H1 (cell line): ENCODE data around the gene DHRS9. TPM values are rescaled to one million over a fixed set of nuclear protein-coding genes. Genes with fewer than 3 reads are reported as not detected.

Source experiments
- CTCF ChIA-PET: fragments of 300-600 bp; sonication (Branson Sonifier 250); formaldehyde crosslinking; loops from one replicate; lab custom pipeline; 2021; ENCODE audit not compliant: partially characterized antibody; lab: Charles Lee
- POLR2A ChIA-PET: fragments of 300-600 bp; sonication (Branson Sonifier 250); formaldehyde crosslinking; loops from one replicate; lab custom pipeline; 2021; ENCODE audit warnings: inconsistent platforms; ENCODE audit not compliant: partially characterized antibody; lab: Charles Lee
- DNase-seq, 2 experiments: peaks; one replicate each; pipeline versions ENCODE4 v3.0.0 to v3.0.0-alpha.2; 2010 to 2022; ENCODE audit warnings: low spot score in 2 of 2, low read depth in 1 of 2, mixed read lengths in 1 of 2
- FAIRE-seq: peaks from 2 replicates; lab custom pipeline; 2011; peaks lifted over from hg19 to GRCh38; lab: Jason Lieb, UNC
- H2AFZ ChIP-seq: 2 replicates; pipeline ENCODE4 v1.8.1; 2012; ENCODE audit warnings: low read length, inconsistent platforms
- H2AK5ac ChIP-seq: 2 replicates; pipeline ENCODE4 v1.6.1; 2013; ENCODE audit warnings: low read depth, low read length
- H2BK120ac ChIP-seq: replicated peaks from 2 replicates; pipeline ENCODE3; 2013; ENCODE audit warnings: low read depth, low read length, inconsistent platforms
- H2BK12ac ChIP-seq: 2 replicates; pipeline ENCODE4 v1.6.1; 2013; ENCODE audit warnings: low read depth, low read length
- H2BK15ac ChIP-seq: 2 replicates; pipeline ENCODE4 v1.6.1; 2013; ENCODE audit warnings: low read length
- H2BK20ac ChIP-seq: 2 replicates; pipeline ENCODE4 v1.6.1; 2013; ENCODE audit warnings: low read length
- H2BK5ac ChIP-seq: 2 replicates; pipeline ENCODE4 v1.6.1; 2013; ENCODE audit warnings: low read depth, low read length
- H3K14ac ChIP-seq: 2 replicates; pipeline ENCODE4 v1.6.1; 2013; ENCODE audit warnings: inconsistent platforms; ENCODE audit not compliant: insufficient read length
- H3K18ac ChIP-seq: 2 replicates; pipeline ENCODE4 v1.6.1; 2013; ENCODE audit warnings: low read length; ENCODE audit errors: extremely low read depth
- H3K23ac ChIP-seq: 2 replicates; pipeline ENCODE4 v1.6.1; 2013; ENCODE audit warnings: inconsistent platforms; ENCODE audit not compliant: insufficient read length
- H3K23me2 ChIP-seq: 2 replicates; pipeline ENCODE4 v1.6.1; 2013; ENCODE audit warnings: low read depth, low read length
- H3K27ac ChIP-seq: 2 replicates; pipeline ENCODE4 v1.6.1; 2011; ENCODE audit warnings: low read depth, low read length, inconsistent platforms
- H3K27me3 ChIP-seq, 4 experiments: replicated peaks in 1 of 4; 1 replicate in 1 of 4; 2 replicates in 3 of 4; pipeline versions ENCODE4 v1.6.1 to v1.8.1; 2011 to 2013; ENCODE audit warnings: low read length in 3 of 4, mild to moderate bottlenecking in 3 of 4, inconsistent platforms in 2 of 4, mixed read lengths in 2 of 4, moderate library complexity in 1 of 4; ENCODE audit not compliant: control insufficient read depth in 3 of 4, insufficient read depth in 3 of 4; ENCODE audit errors: extremely low read depth in 1 of 4
- H3K36me3 ChIP-seq, 4 experiments: 2 replicates each; pipeline versions ENCODE4 v1.6.1 to v1.8.1; 2011 to 2013; ENCODE audit warnings: mild to moderate bottlenecking in 4 of 4, low read length in 3 of 4, moderate library complexity in 2 of 4, control low read depth in 1 of 4, inconsistent platforms in 1 of 4; ENCODE audit not compliant: insufficient read depth in 4 of 4, control insufficient read depth in 2 of 4
- H3K4ac ChIP-seq: replicated peaks from 2 replicates; pipeline ENCODE3; 2013; ENCODE audit warnings: low read length, low read depth, mixed read lengths, inconsistent platforms; ENCODE audit not compliant: insufficient read length
- H3K4me1 ChIP-seq, 4 experiments: replicated peaks in 1 of 4; 1 replicate in 1 of 4; 2 replicates in 3 of 4; pipeline versions ENCODE4 v1.6.1 to v1.8.1; 2011 to 2013; ENCODE audit warnings: low read length in 3 of 4, inconsistent platforms in 2 of 4, mixed read lengths in 1 of 4; ENCODE audit not compliant: insufficient read depth in 4 of 4, control insufficient read depth in 3 of 4
- H3K4me2 ChIP-seq, 2 experiments: 2 replicates each; pipeline versions ENCODE4 v1.6.1 to v1.8.1; 2011 to 2013; ENCODE audit warnings: low read depth in 2 of 2, low read length in 2 of 2, control low read depth in 1 of 2, inconsistent platforms in 1 of 2, mild to moderate bottlenecking in 1 of 2; ENCODE audit not compliant: insufficient read depth in 1 of 2
- H3K4me3 ChIP-seq, 4 experiments: fragments of 200-600, 300-600 bp in 1 of 4; sonication (generic), shearing (Covaris generic), sonication (Bioruptor Twin) in 1 of 4; 2 replicates each; pipeline versions ENCODE4 v1.5.1 to v1.8.1; 2011 to 2016; ENCODE audit warnings: low read length in 4 of 4, low read depth in 3 of 4, control low read depth in 2 of 4, inconsistent platforms in 2 of 4, mild to moderate bottlenecking in 2 of 4, mixed read lengths in 1 of 4, moderate library complexity in 1 of 4; ENCODE audit not compliant: insufficient read depth in 2 of 4; ENCODE audit errors: extremely low read depth in 1 of 4
- H3K56ac ChIP-seq: replicated peaks from 2 replicates; pipeline ENCODE3; 2013; ENCODE audit warnings: low read depth, mild to moderate bottlenecking, mixed read lengths, low read length, inconsistent platforms; ENCODE audit not compliant: insufficient read length
- H3K79me1 ChIP-seq: 2 replicates; pipeline ENCODE4 v1.6.1; 2013; ENCODE audit warnings: low read depth, low read length, control low read depth
- H3K79me2 ChIP-seq, 2 experiments: 2 replicates each; pipeline versions ENCODE4 v1.6.1 to v1.8.1; 2012 to 2013; ENCODE audit warnings: low read length in 2 of 2, mild to moderate bottlenecking in 2 of 2, inconsistent platforms in 1 of 2; ENCODE audit not compliant: insufficient read depth in 2 of 2, control insufficient read depth in 1 of 2
- H3K9ac ChIP-seq, 4 experiments: replicated peaks in 1 of 4; 1 replicate in 1 of 4; 2 replicates in 3 of 4; pipeline versions ENCODE4 v1.6.1 to v1.8.1; 2011 to 2013; ENCODE audit warnings: low read depth in 3 of 4, low read length in 3 of 4, control low read depth in 2 of 4, mild to moderate bottlenecking in 2 of 4, moderate library complexity in 2 of 4, inconsistent platforms in 1 of 4; ENCODE audit errors: extremely low read depth in 1 of 4
- H3K9me3 ChIP-seq, 2 experiments: 2 replicates each; pipeline versions ENCODE4 v1.6.1 to v1.8.1; 2012 to 2013; ENCODE audit warnings: mild to moderate bottlenecking in 2 of 2, moderate library complexity in 2 of 2, control low read depth in 1 of 2, inconsistent platforms in 1 of 2, low read depth in 1 of 2, low read length in 1 of 2, mixed read lengths in 1 of 2; ENCODE audit not compliant: insufficient read depth in 2 of 2
- H4K20me1 ChIP-seq, 2 experiments: replicated peaks in 1 of 2; 2 replicates each; pipeline versions ENCODE3 to v1.8.1; 2011 to 2013; ENCODE audit warnings: inconsistent platforms in 2 of 2, low read length in 2 of 2, mild to moderate bottlenecking in 1 of 2; ENCODE audit not compliant: insufficient read depth in 2 of 2, control insufficient read depth in 1 of 2
- H4K5ac ChIP-seq: 2 replicates; pipeline ENCODE4 v1.6.1; 2013; ENCODE audit warnings: low read length, low read depth, mixed read lengths, inconsistent platforms; ENCODE audit not compliant: insufficient read length
- H4K8ac ChIP-seq: 2 replicates; pipeline ENCODE4 v1.8.0; 2013; ENCODE audit warnings: mild to moderate bottlenecking, moderate library complexity, low read length, inconsistent platforms; ENCODE audit not compliant: insufficient read depth; ENCODE audit errors: extremely low read depth
- H4K91ac ChIP-seq: replicated peaks from 2 replicates; pipeline ENCODE3; 2013; ENCODE audit warnings: low read length, mixed read lengths, inconsistent platforms; ENCODE audit not compliant: insufficient read length
- EP300 ChIP-seq, 2 experiments: IDR thresholded peaks; 1 replicate in 1 of 2; 2 replicates in 1 of 2; pipeline ENCODE4 v1.6.1; 2011 to 2012; ENCODE audit warnings: low read depth in 2 of 2, low read length in 2 of 2, mild to moderate bottlenecking in 2 of 2, borderline replicate concordance in 1 of 2, inconsistent platforms in 1 of 2, moderate library complexity in 1 of 2
- KDM4A ChIP-seq: IDR thresholded peaks from one replicate; pipeline ENCODE4 v1.7.1; 2012; ENCODE audit warnings: low read depth, mild to moderate bottlenecking, moderate library complexity, low read length, inconsistent platforms; ENCODE audit not compliant: severe bottlenecking
- RXRA ChIP-seq: IDR thresholded peaks from 2 replicates; pipeline ENCODE4 v1.6.1; 2011; ENCODE audit warnings: low read depth, mild to moderate bottlenecking, low read length, moderate library complexity; ENCODE audit not compliant: insufficient read depth
- SIX5 ChIP-seq: IDR thresholded peaks from 2 replicates; pipeline ENCODE4 v1.6.1; 2011; ENCODE audit warnings: mild to moderate bottlenecking, low read depth, low read length
- WGBS, 2 experiments: shearing (Covaris generic) in 1 of 2; methylation state at CpG; one replicate each; pipeline versions ENCODE4 v1.1.6 to v1.1.7; 2013 to 2015; ENCODE audit warnings: low lambda C conversion rate in 2 of 2, mixed read lengths in 2 of 2, inconsistent platforms in 1 of 2, low coverage in 1 of 2, missing lambda C conversion rate in 1 of 2; ENCODE audit not compliant: insufficient replicate concordance in 2 of 2, insufficient coverage in 1 of 2, insufficient read length in 1 of 2; ENCODE audit errors: extremely low coverage in 1 of 2, missing lambda C conversion rate in 1 of 2; 5-methylcytosine and 5-hydroxymethylcytosine counted together
- polyA plus RNA-seq, 7 experiments: library from polyadenylated mRNA; depleted of rRNA in 3 of 7; stranded (reverse) in 5 of 7; unstranded in 2 of 7; fragments of >200 nt in 5 of 7; fragments of 200-250 nt in 2 of 7; gene quantifications; 1 replicate in 5 of 7; 2 replicates in 1 of 7; 4 replicates in 1 of 7; pipeline versions ENCODE4 v1.2.1 to v1.2.3, GENCODE V29; 2011 to 2013; ENCODE audit warnings: missing spikeins in 2 of 7, mixed read lengths in 2 of 7
- total RNA-seq: library from RNA; stranded (reverse); fragmentation: NEBNext Ultra II Directional; extraction: Animal tissue kit (Norgen Biotek cat#: 25700); gene quantifications from 2 replicates; pipeline ENCODE4 v1.2.1, GENCODE V29; 2021

The DHRS9 gene
- total and polyA plus RNA-seq, 2 of the 8 experiments (the other 6 are each of a cell fraction or from before 2014, with no cell fraction given): not detected

DNA sequence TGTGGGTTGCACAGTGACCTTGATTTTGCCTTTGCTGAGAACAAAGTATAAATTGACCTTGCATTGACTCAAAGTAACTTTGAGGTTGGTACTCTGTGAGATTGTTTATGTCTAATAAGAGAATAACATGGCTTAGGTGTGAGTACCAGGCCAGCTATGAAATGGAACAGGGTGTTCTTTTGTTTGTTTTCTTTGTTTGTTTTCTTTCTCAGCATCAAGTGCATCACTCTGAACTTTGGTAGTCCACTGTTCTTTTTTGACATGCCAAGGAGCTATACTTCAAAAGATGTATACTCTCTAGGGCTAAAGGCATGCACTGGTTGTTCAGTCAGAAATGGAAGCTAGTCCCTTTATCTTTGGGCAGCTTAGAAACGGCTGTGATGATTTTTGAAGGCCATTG lies 43.3 kb upstream of the DHRS9 start:
- Histone ChIP-seq H3K79me1 (no peaks in the 10 kb centered on the region), H2BK120ac (no peak overlapping the region), H3K23me2 (no peaks in the 10 kb centered on the region), H3K79me2 (no peaks in the 10 kb centered on the region), H2BK5ac (no peak overlapping the region), H3K27me3 (no peaks in the 10 kb centered on the region), H4K8ac (no peak overlapping the region), H3K27ac (no peak overlapping the region), H3K14ac (no peak overlapping the region), H3K4ac (no peak overlapping the region), H4K20me1 (no peaks in the 10 kb centered on the region), H3K23ac (no peak overlapping the region), H2BK12ac (no peak overlapping the region), H4K91ac (no peak overlapping the region), H2AK5ac (no peak overlapping the region), H4K5ac (no peak overlapping the region), H2BK15ac (no peak overlapping the region), H3K4me2 (no peak overlapping the region), H3K4me1 (no peaks in the 10 kb centered on the region; a peak in 1 of 7 replicates), H3K4me3 (no peak overlapping the region), H2BK20ac (no peak overlapping the region), H3K9me3 (no peaks in the 10 kb centered on the region), H3K36me3 (no peaks in the 10 kb centered on the region; a peak in 1 of 8 replicates), H3K18ac (no peak overlapping the region), H3K56ac (no peak overlapping the region), H3K9ac (no peak overlapping the region), H2AFZ (no peak overlapping the region)
- DNase-seq: no peak
- ChIA-PET POLR2A (no interaction called here), CTCF (interaction anchor here (0.8 kb wide), 1 partner anchor 9 kb away, joined by 3 read pairs; no protein-coding TSS in a partner anchor)
- TF ChIP-seq KDM4A: no peak
- no peak for TF ChIP-seq EP300 (IDR thresholded peaks at IDR 0.05; ENCODE audit: borderline replicate concordance in 1 of 2, low read depth in 2 of 2, low read length in 2 of 2)
- no peak for TF ChIP-seq RXRA
- TF ChIP-seq SIX5: no peak
- 91% methylated on average over 1 of the region's 1 CpG; no CpG with 5 or more reads in 1 of the 2 experiments for WGBS, 2 experiments
- no peak for FAIRE-seq
